ENCODE results near the gene DNA2.

GRCh38 chr10:68463365-68464093, 8.2 kb downstream of the DNA2 start:
- TF ChIP-seq CTCF (IDR thresholded peaks at IDR 0.05) (no peak), SIN3A (IDR thresholded peaks at IDR 0.05; ENCODE audit: borderline replicate concordance, low read depth, low read length) (no peak), POLR2AphosphoS5 (IDR thresholded peaks at IDR 0.05; ENCODE audit: low read depth, low read length) (no peak), YY1 (IDR thresholded peaks at IDR 0.05; ENCODE audit: low read depth) (no peak), RAD21 (IDR thresholded peaks at IDR 0.05; ENCODE audit: low read length) (no peak), REST (IDR thresholded peaks at IDR 0.05; ENCODE audit: low read depth, low read length) (no peak), FOXM1 (IDR thresholded peaks at IDR 0.05; ENCODE audit: low read depth) (no peak), RFX5 (IDR thresholded peaks at IDR 0.05; ENCODE audit: low read length) (no peak), USF2 (IDR thresholded peaks at IDR 0.05; ENCODE audit: borderline replicate concordance, low read depth, low read length) (no peak), NFIC (IDR thresholded peaks at IDR 0.05; ENCODE audit: borderline replicate concordance) (no peak), FOSL2 (IDR thresholded peaks at IDR 0.05; ENCODE audit: borderline replicate concordance, low read depth) (no peak), USF1 (IDR thresholded peaks at IDR 0.05; ENCODE audit: borderline replicate concordance, low read depth) (no peak), GABPA (IDR thresholded peaks at IDR 0.05; ENCODE audit: low read depth) (no peak)
